GM19467 (cell line): ENCODE results near the gene UBE2J2.

Source experiments
- ATAC-seq: cut with Tn5 transposase; IDR thresholded peaks from one replicate; pipeline ENCODE4 v1.9.1; 2021; ENCODE audit warnings: mild to moderate bottlenecking, moderate library complexity; ENCODE audit not compliant: unreplicated experiment

UBE2J2 gene

DNA sequence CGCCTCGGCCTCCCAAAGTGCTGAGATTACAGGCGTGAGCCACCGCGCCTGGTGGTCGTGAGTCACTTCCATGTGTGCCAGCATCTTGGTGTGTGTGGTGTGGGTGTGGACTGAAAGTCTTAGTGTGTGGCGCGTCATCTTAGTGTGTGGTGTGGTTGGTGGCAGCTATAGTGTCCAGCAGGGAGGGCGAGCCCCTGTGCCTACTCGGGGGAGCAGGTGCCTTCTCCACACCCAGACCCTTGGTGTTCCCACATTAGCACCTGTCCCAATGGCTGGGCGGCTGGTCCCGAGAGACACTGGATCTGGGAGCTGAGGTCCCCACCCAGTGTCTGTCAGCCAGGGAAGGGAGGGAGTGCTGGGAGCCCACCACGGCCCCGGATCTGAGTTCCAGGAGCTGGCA is 9.3 kb upstream of the UBE2J2 start:
- no peak for ATAC-seq

DNA sequence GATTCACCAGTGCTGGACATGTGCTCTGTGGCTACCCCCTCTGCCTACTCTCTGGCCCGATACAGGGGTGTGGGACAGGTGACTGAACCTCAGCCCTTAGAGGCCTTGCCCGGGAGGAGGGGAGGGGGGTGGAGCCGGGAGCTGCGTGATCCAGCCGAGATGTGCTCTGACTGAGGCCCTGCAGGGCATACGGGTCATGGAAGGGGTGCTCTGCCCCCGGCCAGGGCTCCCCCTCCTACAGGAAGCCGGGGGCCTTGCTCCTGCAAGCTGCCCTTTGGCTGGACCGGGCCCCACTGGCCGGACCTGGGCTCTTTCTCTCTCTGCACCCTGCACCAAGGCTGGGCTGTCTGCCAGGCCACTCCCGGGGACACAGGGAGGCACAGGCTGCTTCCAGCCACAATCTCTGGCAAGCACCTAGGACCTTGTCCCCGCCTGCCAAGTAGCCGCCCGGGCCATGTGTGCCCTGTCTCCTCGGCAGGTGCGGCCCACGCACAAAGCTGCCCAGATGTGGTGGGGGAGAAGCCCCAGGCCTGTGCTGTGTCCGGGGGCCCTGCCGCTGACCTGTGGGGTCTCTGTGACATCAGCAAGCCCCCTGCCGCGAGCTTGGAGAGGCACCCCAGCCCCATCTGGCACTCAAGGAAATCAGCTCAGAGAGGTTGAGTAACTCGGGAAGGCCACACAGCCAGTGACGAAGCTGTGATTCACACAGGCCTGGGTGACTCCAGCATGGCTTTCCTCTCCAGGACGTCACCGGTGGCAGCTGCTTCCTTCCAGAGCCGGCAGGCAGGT is 8.1 kb upstream of the UBE2J2 start:
- no peak for ATAC-seq

DNA sequence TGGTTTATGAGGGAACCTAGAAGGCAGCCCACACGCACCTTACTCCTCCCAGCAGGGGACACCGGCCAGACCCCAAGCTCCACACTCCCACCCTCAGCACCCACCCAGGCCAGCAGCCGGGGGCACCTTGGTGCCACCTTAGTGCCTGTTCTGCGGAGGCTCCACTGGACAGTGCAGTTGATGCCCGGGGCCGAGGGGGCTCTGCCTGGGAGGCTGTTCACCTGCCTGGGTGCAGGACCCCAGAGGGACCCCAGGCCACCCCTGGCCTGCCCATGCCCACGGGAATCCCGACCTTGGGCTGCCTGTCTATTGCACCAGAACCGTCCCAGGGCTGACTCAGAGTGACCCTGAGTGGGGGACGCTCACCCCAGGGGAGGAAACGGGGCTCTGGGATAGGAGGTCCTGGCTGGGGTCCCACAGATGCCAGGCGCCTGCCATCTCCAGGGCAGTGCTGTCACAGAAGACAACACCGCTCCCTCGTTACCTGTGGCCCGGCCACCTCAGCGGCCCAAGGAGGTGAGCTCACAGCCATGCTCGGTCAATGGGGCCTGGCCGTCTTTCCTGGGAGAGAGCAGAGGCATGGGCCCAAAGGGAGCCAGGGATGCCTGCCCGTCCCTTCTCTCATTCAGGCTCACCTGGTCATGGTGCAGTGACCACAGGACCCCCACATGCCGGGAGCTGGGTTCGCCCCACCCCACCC is 7.3 kb upstream of the UBE2J2 start:
- ATAC-seq = no peak

DNA sequence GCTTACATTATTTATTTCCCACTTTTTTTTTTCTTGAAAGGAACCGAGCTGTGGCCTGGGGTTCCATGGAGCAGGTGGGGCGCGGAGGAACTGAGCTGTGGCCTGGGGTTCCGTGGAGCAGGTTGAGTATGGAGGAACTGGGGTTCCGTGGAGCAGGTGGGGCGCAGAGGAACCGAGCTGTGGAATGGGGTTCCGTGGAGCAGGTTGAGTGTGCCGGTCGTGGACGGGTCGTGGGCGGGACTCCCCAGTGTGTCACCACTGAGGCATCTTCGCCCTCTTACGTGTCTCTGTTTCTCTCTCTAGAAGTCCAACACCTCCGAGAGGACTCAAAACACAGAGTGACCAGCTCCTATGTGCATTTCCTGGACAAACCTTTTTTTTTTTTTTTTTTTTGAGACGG is 5.4 kb upstream of the UBE2J2 start:
- ATAC-seq = no peak

DNA sequence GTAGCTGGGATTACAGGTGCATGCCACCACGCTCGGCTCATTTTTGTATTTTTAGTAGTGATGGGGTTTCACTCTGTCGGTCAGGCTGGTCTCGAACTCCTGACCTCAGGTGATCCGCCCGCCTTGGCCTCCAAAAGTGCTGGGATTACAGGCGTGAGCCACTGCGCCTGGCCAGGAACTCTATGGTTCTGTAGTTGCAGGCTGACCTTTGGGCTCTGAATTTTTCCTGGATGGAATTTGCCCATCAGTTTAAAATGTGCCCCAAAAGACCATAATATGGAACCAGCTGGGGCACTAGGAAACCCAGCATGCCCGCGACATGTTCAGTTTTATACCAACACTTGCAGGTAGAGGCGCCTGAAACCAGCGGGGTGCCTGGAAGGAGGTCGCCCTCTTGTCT is 5.0 kb upstream of the UBE2J2 start:
- no peak for ATAC-seq

DNA sequence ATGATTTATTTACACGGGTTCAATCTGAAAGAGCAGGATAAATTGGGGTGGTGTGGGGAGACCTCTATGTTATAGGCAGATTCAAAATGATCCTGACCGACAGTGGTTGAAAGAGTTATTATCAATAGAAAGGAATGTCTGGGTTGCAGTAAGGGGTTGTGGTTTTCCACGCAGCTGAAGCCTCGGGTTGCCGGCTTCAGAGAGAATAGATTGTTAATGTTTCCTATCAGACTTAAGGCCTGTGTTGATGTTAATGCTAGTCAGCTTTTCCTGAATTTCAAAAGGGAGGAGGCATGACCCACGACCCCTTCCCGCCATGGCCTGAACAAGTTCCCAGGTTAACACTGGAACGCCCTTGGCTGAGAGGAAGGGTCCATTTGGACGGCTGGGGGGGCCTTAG is 2.2 kb upstream of the UBE2J2 start:
- no peak for ATAC-seq

DNA sequence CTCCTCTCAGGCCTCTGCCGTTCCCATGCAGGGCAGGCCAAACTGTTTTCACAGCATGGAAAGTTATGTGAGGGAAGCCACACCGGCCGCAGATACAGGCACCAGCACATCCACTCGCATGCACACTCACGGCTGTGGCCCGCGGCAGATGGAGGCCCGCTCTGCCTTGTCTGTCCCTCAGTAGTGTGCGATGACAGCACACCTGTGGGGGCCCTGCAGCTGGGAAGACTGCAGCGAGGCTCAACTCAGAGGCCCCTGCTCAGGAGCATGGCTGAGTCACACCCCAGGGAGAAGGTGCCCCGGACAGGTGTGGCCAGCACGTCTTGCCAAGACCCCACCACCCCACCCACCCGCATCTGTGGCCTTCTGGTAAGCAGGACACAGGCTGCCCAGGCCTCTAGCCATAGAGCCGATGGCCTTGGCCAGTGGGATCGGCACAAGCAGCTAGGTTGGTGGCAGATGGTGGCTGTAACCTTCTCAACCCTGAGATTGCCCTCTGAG is 1.3 kb upstream of the UBE2J2 start:
- ATAC-seq = no peak

DNA sequence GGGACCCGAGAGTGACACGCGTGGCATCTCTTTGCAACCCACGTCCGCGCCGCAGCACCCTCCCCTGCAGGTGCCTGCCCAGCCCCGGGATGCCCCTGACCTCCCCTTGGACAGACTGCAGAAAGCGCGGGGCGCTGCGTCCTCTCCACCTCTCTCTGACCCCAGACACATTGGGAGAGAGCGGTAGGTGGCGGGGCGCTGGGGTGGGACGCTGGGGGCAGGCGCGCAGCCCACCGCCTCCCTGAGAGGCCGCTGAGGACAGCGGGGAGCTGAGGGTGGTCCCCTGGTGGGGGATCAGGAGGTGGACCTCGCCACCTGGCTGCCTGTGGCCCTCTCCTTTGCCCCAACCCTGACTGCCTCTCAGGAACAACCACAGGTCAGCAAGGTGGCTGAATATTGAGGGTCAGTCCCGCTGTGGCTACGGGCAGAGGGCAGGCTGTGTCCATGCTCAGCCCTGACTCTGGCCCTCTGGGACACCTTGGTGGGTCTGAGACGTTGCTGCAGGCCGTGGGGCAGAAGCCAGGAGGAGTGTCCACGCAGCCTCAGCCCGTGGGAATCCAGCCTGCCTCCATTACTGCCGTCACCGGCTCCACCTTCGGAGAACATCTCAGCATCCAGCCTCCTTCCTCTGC is 761 bp upstream of the UBE2J2 start:
- peak; percentile 8 for ATAC-seq

DNA sequence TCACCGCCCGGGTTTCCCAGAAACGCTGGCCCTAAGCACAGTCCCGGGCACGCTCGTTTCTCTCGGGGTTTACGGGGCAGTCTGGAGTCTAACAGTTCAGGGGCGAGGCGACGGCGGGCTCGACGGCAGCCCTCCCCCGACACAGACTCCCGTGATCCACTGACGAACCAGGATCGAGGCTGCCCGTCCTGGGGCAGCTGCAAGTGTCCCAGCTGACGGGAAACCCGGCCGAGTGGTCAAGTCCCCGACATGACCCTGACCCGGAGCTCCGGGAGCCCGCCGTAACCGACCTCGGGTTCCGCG is 494 bp downstream of the UBE2J2 start:
- no peak for ATAC-seq

DNA sequence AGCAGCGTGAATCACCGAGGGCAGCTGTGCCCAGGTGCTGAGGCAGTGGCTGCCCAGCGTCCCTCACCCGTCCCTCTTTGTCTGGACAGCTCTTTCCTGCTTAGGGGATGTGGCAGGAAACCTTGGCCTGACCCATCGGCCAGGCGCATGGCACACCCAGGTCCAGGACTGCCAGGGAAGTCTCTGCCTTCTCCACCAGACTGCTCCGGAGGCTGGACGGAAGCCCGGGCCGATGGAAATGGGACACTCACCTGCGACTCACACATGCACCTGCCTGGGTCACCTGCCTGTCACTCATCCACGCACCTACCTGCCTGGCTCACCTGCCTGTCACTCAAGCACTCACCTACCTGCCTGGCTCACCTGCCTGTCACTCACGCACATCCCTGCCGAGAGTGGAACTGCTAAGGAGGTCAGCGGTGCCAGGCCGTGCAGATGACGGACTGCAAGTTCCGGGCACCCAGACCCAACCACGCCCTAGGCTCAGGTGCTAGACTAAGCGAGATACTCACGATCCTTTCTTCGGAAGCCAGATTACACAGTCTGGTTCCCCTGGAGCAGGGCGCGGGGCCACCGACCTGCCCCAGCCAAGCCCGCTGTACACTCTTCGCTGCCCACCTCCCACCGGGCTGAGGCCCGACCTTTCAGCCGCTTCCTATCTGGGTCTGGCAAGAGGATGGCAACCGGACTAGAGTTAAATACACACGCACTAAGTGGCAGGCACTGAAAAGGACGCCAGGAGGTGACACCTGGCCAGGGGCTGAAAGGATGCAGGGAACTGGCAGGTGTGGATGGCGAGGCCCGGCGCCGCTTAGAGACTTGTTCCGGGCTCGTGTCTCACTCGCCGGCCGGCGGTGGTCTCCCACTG is 1.1 kb downstream of the UBE2J2 start:
- ATAC-seq = no peak

DNA sequence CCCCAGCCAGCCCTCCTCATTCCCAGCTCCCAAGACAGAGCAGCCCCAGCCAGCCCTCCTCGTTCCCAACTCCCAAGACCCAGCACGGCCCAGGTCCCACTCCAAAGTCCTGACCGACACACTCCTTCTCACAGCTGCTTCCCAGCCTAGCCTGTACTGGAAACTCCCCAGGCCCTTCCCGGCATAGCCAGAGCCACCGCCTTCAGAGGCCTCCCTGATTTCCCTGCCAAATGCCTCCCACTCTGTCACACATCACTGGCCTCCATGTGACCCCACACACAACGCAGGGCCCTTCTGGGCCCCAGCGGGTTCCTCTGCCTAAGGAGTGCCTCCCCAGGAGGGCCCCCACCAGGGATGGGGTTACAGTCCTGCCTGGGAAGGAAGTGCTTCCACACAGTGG is 2.8 kb downstream of the UBE2J2 start:
- no peak for ATAC-seq

DNA sequence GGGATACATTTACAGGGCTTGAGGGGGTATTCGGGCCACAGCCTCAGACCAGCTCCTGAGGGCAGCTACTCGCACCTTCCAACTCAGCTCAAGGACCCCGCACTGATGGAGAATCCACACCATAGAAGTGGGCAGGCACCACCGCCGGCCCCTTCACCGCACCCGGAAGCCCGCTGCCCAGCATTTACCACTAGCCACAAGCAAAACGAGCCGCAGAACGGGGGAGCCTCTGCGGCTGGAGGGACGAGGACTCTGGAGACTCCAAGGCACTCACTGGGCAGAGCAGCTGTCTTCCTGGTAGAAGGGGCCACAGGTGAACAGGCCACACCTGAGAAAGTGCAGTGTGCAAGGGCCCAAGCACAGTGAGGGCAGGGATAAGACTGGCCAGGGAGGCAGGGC is 5.4 kb downstream of the UBE2J2 start:
- ATAC-seq = no peak

DNA sequence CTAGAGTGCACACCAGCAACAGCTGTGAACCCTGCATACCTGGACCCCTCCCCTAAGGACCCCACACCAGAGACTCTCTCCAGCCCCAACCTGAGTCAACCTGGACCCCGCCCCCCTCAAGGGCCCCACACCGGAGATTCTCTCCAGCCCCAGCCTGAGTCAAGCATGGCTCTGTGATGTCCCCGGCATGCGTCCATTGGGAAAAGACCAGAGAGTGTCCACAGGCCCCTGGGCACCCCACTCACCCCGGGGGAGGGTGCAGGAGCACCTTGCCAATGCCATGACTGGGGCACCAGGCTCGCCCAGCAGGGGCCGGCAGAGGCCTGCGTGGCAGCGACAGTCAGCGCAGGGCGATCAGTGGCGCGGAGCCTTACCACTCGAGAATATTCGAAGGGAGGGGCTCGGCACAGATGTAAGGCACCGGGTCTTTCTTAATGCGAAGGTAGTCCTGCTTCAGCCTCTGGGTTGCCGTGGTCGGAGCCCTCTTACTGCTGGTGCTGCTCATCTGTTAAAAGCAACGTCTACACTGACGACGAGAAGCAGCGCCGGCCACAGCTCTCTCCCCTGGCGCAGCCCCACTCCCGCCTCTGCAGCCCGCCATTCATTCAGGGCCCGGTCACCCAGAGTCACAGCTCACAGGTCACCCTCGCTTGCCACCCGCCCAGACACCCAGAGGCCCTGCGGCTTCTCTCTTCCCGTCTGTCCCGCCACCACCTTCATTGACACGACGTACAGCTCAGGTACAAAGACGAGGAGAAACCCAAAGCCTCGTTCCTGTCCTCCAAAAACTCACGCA is 6.0 kb downstream of the UBE2J2 start:
- ATAC-seq = no peak

DNA sequence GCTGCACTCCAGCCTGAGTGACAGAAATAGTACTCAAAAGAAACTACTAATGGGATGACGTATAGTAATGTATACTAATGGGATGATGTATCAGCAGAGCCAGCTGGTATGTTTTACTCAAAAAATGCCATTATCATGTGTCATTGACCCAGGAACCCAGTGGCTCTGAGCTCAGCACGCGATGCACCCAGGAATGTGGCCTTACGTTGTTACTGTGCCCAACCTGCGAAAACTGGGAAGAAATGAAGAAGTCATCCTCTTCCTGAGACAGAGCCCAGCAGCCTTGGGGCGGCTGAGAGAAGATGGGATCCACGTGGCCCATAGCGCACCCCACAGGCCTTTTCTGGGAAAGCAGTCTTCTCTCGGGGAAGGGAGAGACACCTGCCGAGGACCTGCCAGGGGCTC is 8.8 kb downstream of the UBE2J2 start:
- ATAC-seq = no peak

DNA sequence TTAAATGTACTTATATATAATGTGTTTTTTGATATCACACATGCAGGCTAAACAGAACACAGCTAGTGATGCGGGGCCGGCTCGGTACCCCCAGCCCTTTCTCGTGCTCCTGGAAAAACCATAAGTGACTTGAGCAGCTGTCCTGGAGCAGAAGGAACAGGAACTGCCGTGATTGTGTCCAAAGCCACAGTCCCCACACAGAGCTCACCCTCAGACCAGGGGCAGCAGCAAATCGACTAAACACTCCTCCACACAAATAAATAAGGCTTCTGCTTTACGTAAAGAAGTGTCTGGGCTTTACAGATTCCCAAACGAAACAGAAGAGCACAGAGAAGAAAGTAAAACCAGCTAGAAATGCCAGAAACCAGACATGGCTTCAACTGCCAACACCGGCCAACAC is 9.6 kb downstream of the UBE2J2 start:
- ATAC-seq = no peak

DNA sequence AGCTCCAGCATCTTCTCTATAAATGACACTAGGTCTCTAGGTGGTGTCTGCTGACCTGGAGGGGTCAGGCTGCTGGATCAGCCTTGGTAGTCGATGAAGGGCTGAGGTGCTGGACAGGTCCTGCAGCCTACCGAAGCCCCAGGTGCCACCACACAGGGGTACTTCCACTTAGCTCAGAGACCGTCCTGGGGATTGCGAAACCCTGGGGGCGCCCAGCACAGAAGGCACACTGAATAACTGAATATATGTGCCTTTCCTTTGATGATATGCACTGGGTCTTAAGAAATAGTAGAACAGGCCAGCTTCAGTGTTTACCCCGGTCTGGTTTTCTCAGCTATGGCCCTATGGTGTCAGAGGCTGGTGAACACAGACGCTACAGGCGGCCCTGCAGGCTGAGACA is 10.9 kb downstream of the UBE2J2 start:
- ATAC-seq = no peak

DNA sequence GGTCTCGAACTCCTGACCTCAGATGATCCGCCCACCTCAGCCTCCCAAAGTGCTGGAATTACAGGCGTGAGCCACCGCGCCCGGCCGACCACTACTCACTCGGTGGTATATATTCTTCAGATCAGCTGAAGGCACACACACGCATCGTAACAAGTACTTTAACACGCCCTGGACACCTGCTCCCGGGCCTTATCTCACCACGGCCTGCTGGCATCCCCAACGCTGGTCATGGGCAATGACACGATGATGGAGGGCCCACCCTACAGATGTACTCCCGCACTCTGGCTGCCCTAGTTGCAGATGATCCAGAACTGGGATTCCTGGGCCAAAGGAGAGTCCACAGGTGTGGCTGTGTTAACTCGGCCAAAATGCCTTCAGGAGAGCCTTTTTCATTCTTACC is 11.6 kb downstream of the UBE2J2 start:
- ATAC-seq = no peak

DNA sequence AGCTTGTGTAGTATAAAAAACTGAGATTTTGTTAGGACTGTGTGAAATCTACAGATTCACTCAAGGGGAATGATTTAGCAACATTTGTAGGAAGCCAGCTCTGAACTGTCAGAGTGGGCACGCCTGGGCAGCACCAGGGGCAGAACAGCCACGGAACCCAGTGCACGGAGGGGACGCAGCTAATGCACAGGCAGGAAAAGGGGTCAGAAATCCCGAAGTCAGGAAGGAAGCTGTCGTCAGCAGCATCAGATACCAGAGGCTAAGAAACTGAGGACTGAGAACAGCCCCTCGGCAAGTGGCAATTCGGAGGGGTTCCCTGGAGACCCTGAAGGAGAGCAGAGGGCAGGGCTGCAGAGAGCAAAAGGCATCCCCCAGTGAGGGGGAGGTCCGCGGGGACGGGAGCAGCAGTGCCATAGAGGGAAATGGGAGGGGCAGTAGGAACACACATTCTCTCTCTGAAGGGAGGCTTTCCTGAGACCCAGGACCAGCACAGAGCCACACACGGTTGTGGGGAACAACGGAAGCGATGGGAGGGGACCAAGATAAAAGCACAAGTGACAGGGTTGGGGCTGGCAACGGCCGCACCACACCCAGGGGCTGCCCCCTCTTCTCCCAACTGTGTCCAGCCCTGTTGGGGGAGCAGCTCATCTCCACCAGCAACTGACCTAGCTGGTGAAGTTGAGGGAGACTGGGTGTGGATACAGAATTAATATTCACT is 12.7 kb downstream of the UBE2J2 start:
- ATAC-seq = no peak

DNA sequence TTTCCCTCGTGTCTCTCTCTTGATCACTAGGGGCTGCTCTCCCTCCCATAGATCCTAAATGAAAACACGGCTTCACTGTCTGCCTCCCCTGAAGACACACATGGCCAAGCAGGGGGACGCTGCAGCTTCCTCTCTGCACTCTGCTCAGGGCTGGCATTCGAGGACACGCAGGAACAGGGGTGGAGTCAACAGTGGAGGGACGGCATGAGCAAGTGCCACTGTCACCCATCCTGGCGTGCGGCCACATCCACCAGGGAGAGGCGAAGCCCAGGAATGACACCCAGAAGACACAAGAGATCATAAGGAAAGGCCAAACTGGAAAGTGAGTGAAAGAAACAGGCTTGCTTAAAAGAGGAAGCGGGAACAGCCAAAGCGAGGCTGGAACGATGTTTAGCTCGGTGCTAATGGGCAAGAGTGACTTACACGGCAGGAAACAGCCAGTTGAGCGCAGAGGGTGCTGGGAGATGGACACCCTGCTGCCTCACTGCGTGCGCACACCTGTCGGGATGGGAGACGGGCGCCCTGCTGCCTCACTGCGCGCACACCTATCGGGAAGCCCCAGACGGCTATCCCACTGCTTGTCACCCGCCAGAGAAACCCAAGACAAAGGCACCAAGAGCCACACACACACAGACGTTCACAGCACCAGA is 13.6 kb downstream of the UBE2J2 start:
- no peak for ATAC-seq
